ENCODE results near the gene TTC7B. TPM values are rescaled to one million over a fixed set of nuclear protein-coding genes. Genes with fewer than 3 reads are reported as not detected.

TTC7B gene
- total RNA-seq, 2 experiments from 2014 or later = 5.6 to 6.5 TPM

DNA sequence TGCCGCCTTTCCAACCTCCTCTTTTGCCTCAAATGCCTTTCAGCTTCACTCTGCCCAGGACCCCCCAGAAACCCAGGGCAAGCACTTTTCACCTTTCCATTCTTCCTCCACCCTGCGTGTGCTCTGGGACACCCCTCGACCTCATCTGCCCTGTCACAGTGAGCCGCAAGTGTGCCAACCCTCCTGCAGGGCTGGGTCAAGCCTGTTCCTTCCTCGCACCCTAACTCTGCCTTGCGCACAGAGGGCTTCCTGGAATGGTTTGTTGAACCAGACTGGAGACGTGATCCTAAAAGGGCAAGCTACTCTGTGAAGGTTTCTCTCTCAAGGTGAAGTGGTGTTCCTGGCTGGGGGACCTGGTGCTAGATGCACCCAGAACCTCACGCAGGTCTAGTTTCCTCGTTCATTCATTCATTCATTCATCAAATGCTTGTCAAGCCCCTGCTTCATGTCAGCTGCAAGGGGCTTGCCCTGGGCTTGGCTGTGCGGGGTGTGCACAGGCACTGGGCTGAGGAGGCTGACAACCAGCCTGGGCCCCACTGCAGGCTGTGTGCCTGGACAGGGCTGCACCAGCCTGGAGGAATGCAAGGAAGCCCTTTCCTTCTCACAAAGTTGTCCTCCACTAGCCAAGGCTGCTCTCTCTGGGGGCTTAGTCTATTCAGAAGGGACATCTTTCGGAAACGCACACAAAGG is 232.2 kb downstream of the TTC7B start:
- no peak overlapping the region for H3K4me3 Mint-ChIP-seq
- H3K27me3 Mint-ChIP-seq (ENCODE audit: low read depth) = no peaks in the 10 kb centered on the region
- no peaks in the 10 kb centered on the region for H3K4me1 Mint-ChIP-seq (ENCODE audit: low read depth)
- CTCF ChIA-PET = no interaction called here
- DNase-seq = no peak
- H3K9me3 Mint-ChIP-seq = no peaks in the 10 kb centered on the region
- no peaks in the 10 kb centered on the region for H3K36me3 Mint-ChIP-seq (ENCODE audit: low read depth)
- H3K27ac Mint-ChIP-seq = no peak overlapping the region
- intact Hi-C loops (cut with micrococcal nuclease) = no loop called here

- H3K9me3 Mint-ChIP-seq = no peaks in the 10 kb centered on the region
- no peaks in the 10 kb centered on the region for H3K36me3 Mint-ChIP-seq (ENCODE audit: low read depth)
These were observed 232.8 kb downstream of the TTC7B start for GRCh38 chr14:90583427-90583826.

DNA sequence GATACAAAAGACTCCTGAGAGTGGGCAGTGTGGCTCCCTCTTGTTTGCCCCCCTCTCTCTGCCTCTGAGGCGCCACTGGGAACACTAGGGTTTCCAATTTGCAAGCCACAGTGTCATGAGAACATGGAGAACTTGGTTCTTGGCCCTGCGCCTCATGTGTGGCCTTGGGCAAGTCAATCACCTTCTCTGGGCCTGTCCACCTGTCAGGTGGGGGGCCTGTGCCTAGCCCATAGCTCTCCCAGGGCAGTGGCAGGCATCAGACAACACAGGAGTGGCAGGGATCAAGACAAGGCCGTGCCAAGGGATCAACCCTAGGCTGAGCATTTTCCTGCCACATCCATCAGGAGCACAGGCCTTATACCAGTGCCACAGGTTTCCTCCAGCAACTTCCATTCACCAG is 234.1 kb downstream of the TTC7B start:
- H3K27me3 Mint-ChIP-seq (ENCODE audit: low read depth) = no peaks in the 10 kb centered on the region
- intact Hi-C loops (cut with micrococcal nuclease) = no loop called here
- no peak overlapping the region for H3K27ac Mint-ChIP-seq
- H3K4me1 Mint-ChIP-seq (ENCODE audit: low read depth) = no peaks in the 10 kb centered on the region
- CTCF ChIA-PET = no interaction called here
- DNase-seq = no peak
- H3K4me3 Mint-ChIP-seq = no peak overlapping the region
- H3K36me3 Mint-ChIP-seq (ENCODE audit: low read depth) = no peaks in the 10 kb centered on the region
- no peaks in the 10 kb centered on the region for H3K9me3 Mint-ChIP-seq

More at GRCh38 chr14:90583427-90583826, 232.8 kb downstream of the TTC7B start:
- no peak overlapping the region for H3K4me3 Mint-ChIP-seq
- intact Hi-C loops (cut with micrococcal nuclease) = no loop called here
- H3K4me1 Mint-ChIP-seq (ENCODE audit: low read depth) = no peaks in the 10 kb centered on the region
- CTCF ChIA-PET = no interaction called here
- H3K27ac Mint-ChIP-seq = no peak overlapping the region
- DNase-seq = no peak
- no peaks in the 10 kb centered on the region for H3K27me3 Mint-ChIP-seq (ENCODE audit: low read depth)

DNA sequence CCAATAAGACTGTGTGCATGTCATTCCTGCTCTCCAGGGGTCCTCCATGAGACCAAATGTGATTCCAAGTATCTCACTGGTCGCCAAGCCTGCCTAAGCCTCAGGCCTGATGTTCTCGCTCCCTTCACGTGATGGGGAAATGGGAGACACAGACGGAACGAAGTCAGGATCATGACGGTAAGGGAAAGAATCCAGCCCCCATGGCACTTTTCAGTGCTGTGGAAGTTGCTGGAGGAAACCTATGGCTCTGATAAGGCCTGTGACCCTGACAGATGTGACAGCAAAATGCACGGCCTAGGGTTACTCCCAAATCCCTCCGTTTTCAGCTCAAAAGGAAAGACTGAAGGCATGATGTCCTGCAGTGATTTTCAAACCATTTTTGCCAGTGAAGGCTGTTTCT is 234.5 kb downstream of the TTC7B start:
- Mint-ChIP-seq H3K36me3 (ENCODE audit: low read depth) (no peaks in the 10 kb centered on the region), H3K9me3 (no peaks in the 10 kb centered on the region), H3K4me3 (no peak overlapping the region), H3K27me3 (ENCODE audit: low read depth) (no peaks in the 10 kb centered on the region), H3K4me1 (ENCODE audit: low read depth) (no peaks in the 10 kb centered on the region), H3K27ac (no peak overlapping the region)
- intact Hi-C loops (cut with micrococcal nuclease) = no loop called here
- DNase-seq = no peak
- CTCF ChIA-PET = no interaction called here

- no peak for DNase-seq
- intact Hi-C loops (cut with micrococcal nuclease) = no loop called here
- CTCF ChIA-PET = no interaction called here
- no peaks in the 10 kb centered on the region for H3K9me3 Mint-ChIP-seq
- H3K27me3 Mint-ChIP-seq (ENCODE audit: low read depth) = no peaks in the 10 kb centered on the region
- H3K36me3 Mint-ChIP-seq (ENCODE audit: low read depth) = no peaks in the 10 kb centered on the region
- H3K27ac Mint-ChIP-seq = no peak overlapping the region
- H3K4me1 Mint-ChIP-seq (ENCODE audit: low read depth) = no peaks in the 10 kb centered on the region
- H3K4me3 Mint-ChIP-seq = no peak overlapping the region
These were observed 235.6 kb downstream of the TTC7B start for GRCh38 chr14:90580377-90581335.

DNA sequence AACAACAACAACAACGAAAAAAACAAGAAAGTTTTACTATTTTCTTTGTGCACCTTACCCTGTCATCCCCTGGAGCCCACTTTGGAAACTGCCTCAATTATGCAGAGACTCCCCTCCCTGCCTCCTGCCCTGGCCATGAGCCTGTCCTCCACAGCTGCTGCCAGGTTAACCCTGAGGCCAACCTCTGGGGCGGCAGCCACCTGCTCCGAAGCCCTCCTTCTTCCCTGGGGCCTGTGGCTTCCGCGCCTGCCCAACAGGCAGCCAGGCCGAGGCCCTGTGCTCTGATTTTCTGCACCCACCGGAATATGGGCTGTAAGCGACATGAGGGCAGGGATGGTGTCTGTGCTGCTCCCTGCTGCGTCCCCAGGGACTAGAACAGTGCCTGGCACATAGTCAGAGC is 236.4 kb downstream of the TTC7B start:
- H3K4me3 Mint-ChIP-seq = no peak overlapping the region
- no peaks in the 10 kb centered on the region for H3K9me3 Mint-ChIP-seq
- H3K36me3 Mint-ChIP-seq (ENCODE audit: low read depth) = no peaks in the 10 kb centered on the region
- no peak overlapping the region for H3K27ac Mint-ChIP-seq
- intact Hi-C loops (cut with micrococcal nuclease) = no loop called here
- H3K4me1 Mint-ChIP-seq (ENCODE audit: low read depth) = no peaks in the 10 kb centered on the region
- H3K27me3 Mint-ChIP-seq (ENCODE audit: low read depth) = no peaks in the 10 kb centered on the region
- CTCF ChIA-PET = no interaction called here
- DNase-seq = no peak

GRCh38 chr14:90579088-90579487 is 237.1 kb downstream of the TTC7B start:
- Mint-ChIP-seq H3K27me3 (ENCODE audit: low read depth) (no peaks in the 10 kb centered on the region), H3K4me3 (no peak overlapping the region), H3K36me3 (ENCODE audit: low read depth) (no peaks in the 10 kb centered on the region), H3K9me3 (no peaks in the 10 kb centered on the region), H3K4me1 (ENCODE audit: low read depth) (no peaks in the 10 kb centered on the region), H3K27ac (no peak overlapping the region)
- intact Hi-C loops (cut with micrococcal nuclease) = no loop called here
- DNase-seq = no peak
- CTCF ChIA-PET = interaction anchor here (1.1 kb wide), 1 partner anchor 118 kb away, joined by 3 read pairs; no protein-coding TSS in a partner anchor

DNA sequence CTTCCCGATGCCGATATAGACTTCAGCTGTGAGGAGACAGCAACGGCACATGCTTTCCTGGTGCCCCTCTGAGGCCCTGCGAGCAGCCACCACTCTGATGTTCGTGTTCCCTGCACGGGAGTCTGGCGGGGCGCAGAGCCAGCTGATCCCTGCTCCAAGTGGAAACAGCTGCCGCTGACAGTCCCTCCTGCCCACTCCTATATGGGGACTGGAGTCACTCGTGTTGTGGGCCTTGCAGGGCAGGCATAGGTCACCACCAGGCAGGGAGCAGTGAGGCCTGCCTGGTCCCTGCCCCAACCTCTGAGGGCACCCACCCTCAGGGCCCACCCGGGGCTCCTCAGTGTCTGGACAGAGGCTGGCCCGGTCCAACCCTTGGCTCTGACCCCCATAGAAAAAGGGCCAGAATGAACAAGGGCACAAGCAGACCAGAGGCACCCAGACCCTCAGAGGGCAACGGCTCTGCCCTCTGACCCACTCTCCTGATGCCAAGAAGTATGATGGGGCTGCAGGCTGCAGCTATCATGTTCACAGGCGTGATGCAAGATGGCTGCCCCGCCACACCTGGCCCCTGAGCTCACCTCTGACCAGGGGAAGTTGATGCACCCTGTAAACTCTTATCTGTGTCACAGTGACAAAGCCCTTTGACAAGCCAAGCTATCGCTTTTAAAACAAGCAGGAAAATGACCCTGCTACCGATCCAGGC is 237.8 kb downstream of the TTC7B start:
- Mint-ChIP-seq H3K36me3 (ENCODE audit: low read depth) (no peaks in the 10 kb centered on the region), H3K27ac (no peak overlapping the region), H3K4me3 (no peak overlapping the region), H3K27me3 (ENCODE audit: low read depth) (no peaks in the 10 kb centered on the region), H3K4me1 (ENCODE audit: low read depth) (no peaks in the 10 kb centered on the region), H3K9me3 (no peaks in the 10 kb centered on the region)
- intact Hi-C loops (cut with micrococcal nuclease) = no loop called here
- DNase-seq = no peak
- CTCF ChIA-PET = interaction anchor here (0.7 to 1.1 kb wide), 2 partner anchors 119 to 135 kb away, joined by 3 read pairs; no protein-coding TSS in a partner anchor

DNA sequence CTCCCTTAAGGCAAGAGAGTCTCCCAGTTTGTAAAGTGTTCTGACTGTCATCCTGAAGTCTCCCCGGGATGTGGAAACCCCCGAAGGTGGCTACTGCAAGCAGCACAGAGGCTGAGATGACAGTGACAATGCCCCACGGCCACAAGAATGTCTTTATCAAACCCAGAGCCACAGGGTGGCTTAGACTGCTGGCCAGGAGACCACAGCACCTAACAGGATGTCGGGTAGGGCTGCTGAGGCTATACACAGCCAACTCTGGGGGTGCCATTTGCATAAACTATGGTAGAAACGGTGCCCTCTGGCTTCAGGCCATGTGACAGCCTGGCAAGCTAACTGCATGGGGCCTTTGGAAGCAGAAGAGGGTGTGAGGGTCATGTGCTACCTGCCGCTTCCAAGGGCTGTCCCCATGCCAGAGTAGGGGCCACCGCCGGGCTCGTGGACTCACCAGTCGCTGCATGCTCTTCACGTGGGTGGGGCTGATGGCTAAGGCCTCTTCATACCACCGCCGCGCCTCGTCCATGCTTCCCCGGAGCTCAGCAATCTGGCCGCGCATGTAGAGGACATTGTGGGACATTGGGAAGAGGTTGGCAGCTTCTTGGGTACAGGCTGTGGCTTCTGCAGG is 238.5 kb downstream of the TTC7B start:
- DNase-seq = no peak
- Mint-ChIP-seq H3K4me3 (no peak overlapping the region), H3K4me1 (ENCODE audit: low read depth) (no peaks in the 10 kb centered on the region), H3K9me3 (no peaks in the 10 kb centered on the region), H3K36me3 (ENCODE audit: low read depth) (no peaks in the 10 kb centered on the region), H3K27me3 (ENCODE audit: low read depth) (no peaks in the 10 kb centered on the region), H3K27ac (no peak overlapping the region)
- CTCF ChIA-PET = interaction anchor here (0.7 to 1.1 kb wide), 2 partner anchors 119 to 136 kb away, joined by 3 read pairs; no protein-coding TSS in a partner anchor
- intact Hi-C loops (cut with micrococcal nuclease) = no loop called here

GRCh38 chr14:90576981-90577660 is 239.1 kb downstream of the TTC7B start:
- Mint-ChIP-seq H3K4me3 (no peak overlapping the region), H3K36me3 (ENCODE audit: low read depth) (no peaks in the 10 kb centered on the region), H3K27ac (no peak overlapping the region), H3K27me3 (ENCODE audit: low read depth) (no peaks in the 10 kb centered on the region), H3K4me1 (ENCODE audit: low read depth) (no peaks in the 10 kb centered on the region), H3K9me3 (no peaks in the 10 kb centered on the region)
- CTCF ChIA-PET = interaction anchor here (1.3 kb wide), 1 partner anchor 13 kb away, joined by 3 read pairs; no protein-coding TSS in a partner anchor
- no peak for DNase-seq
- intact Hi-C loops (cut with micrococcal nuclease) = no loop called here

GRCh38 chr14:90576581-90576980 is 239.6 kb downstream of the TTC7B start:
- CTCF ChIA-PET = interaction anchor here (1.3 kb wide), 1 partner anchor 13 kb away, joined by 3 read pairs; no protein-coding TSS in a partner anchor
- Mint-ChIP-seq H3K36me3 (ENCODE audit: low read depth) (no peaks in the 10 kb centered on the region), H3K27ac (no peak overlapping the region), H3K4me3 (no peak overlapping the region), H3K27me3 (ENCODE audit: low read depth) (no peaks in the 10 kb centered on the region), H3K4me1 (ENCODE audit: low read depth) (no peaks in the 10 kb centered on the region), H3K9me3 (no peaks in the 10 kb centered on the region)
- intact Hi-C loops (cut with micrococcal nuclease) = no loop called here
- DNase-seq = no peak

All from activated naive CD4-positive, alpha-beta T cell treated with anti-CD3 and anti-CD28 coated beads for 36 hours (primary cell).